ENCODE data around the gene RABL3.
"Not testable (repeated sequence)": the region's sequence is repeated elsewhere in the genome, so short reads cannot be mapped to it uniquely, and the experiment has no call there.

RABL3 gene

DNA sequence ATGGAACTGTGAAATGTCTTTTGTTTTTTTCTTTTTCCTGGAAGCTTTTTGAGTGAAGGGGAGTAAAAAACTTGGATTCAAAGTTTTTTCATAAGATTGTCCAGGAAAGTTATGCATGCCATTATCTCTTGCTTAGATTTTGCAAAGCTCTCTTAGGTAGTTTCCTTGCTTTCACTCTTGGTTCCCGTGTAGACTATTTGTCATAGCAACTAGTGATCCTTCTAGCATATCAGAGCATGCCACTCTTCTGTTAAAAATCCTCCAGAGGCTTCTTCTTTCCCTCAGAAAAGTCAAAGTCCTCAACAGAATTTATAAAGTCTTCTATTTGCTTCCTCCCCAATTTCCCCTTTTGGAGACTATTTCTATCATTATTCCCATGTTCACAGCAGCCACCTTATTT is 21.3 kb upstream of the RABL3 start:
- Mint-ChIP-seq H3K27ac (no peak overlapping the region), H3K27me3 (no peaks in the 10 kb centered on the region), H3K36me3 (ENCODE audit: low read depth) (peaks cover 12% of the 10 kb centered on the region), H3K9me3 (peaks cover 3% of the 10 kb centered on the region), H3K4me3 (no peak overlapping the region), H3K4me1 (peaks cover 68% of the 10 kb centered on the region)
- ATAC-seq = no peak
- DNase-seq = no peak

DNA sequence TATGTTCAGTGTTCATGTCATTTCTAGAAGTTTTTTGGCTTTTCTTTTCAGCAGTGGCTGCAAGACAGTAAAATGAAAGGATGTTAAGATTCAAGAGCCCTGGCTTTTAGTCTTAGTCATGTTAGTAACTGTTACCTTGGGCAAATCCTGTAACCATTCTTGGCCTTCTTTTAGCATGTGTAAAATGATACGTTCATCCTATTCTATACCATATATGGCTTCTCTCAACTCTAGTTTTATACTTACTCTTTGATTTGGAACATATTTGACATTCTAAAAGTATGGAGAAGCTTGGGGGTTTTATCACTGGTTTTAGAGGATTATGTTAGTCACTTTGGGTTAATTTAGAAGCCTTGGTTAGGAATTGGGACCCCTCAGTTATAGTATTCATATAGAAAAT is 20.3 kb upstream of the RABL3 start:
- DNase-seq (no peak), ATAC-seq (no peak)
- peaks cover 66% of the 10 kb centered on the region for H3K4me1 Mint-ChIP-seq
- H3K4me3 Mint-ChIP-seq = no peak overlapping the region
- no peaks in the 10 kb centered on the region for H3K27me3 Mint-ChIP-seq
- peaks cover 3% of the 10 kb centered on the region for H3K9me3 Mint-ChIP-seq
- H3K27ac Mint-ChIP-seq = no peak overlapping the region
- peaks cover 17% of the 10 kb centered on the region for H3K36me3 Mint-ChIP-seq (ENCODE audit: low read depth)

DNA sequence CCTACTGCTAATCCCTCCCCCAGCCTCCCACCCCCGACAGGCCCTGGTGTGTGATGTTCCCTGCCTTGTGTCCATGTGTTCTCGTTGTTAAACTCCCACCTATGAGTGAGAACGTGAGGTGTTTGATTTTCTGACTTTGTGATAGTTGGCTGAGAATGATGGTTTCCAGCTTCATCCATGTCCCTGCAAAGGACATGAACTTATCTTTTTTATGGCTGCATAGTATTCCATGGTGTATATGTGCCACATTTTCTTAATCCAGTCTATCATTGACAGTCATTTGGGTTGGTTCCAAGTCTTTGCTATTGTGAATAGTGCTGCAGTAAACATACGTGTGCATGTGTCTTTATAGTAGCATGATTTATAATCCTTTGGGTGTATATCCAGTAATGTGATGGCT is 16.2 kb upstream of the RABL3 start:
- H3K4me3 Mint-ChIP-seq, DNase-seq, H3K9me3 Mint-ChIP-seq, H3K27ac Mint-ChIP-seq, H3K27me3 Mint-ChIP-seq, ATAC-seq: not testable (repeated sequence)
- H3K4me1 Mint-ChIP-seq = peaks cover 52% of the 10 kb centered on the region
- H3K36me3 Mint-ChIP-seq (ENCODE audit: low read depth) = peaks cover 46% of the 10 kb centered on the region

DNA sequence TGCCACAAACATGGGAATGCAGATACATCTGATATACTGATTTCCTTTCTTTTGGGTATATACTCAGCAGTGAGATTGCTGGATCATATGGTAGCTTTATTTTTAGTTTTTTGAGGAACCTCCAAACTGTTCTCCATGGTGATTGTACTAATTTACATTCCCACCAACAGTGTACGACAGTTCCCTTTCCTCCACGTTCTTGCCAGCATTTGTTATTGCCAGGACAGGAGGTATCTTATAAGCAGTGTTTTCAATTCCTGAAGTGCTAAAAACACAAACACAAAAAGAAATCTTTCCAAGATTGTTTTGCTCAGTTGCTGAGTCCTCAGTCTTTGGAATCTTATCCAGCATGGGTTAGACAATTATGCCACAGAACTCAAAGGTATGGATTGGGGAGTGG is 13.7 kb upstream of the RABL3 start:
- Mint-ChIP-seq H3K27me3 (no peaks in the 10 kb centered on the region), H3K4me1 (peaks cover 39% of the 10 kb centered on the region), H3K36me3 (ENCODE audit: low read depth) (peaks cover 62% of the 10 kb centered on the region), H3K27ac (no peak overlapping the region), H3K9me3 (peaks cover 10% of the 10 kb centered on the region), H3K4me3 (no peak overlapping the region)
- ATAC-seq (no peak), DNase-seq (no peak)

DNA sequence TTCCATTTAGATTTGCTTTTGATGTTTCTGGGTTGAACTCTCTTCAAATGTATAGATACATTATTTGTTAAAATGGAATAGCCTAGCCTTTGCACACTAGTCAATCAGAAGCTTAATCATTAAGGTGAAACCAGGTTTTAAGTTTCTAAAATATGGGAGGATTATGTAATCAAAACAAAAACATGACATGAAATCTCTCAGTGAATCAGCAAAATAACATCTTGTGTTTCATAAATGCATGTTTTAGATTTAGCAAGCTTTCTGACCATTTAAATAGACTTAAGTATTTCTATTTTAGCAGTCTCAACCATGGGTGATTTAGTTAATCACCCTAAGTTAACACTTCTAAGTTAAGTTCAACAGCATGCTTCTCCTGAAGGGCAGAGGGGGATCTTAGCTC is 11.5 kb upstream of the RABL3 start:
- Mint-ChIP-seq H3K9me3 (peaks cover 7% of the 10 kb centered on the region), H3K27ac (no peak overlapping the region), H3K4me3 (no peak overlapping the region), H3K4me1 (peaks cover 23% of the 10 kb centered on the region), H3K36me3 (ENCODE audit: low read depth) (peaks cover 62% of the 10 kb centered on the region), H3K27me3 (no peaks in the 10 kb centered on the region)
- DNase-seq (no peak), ATAC-seq (no peak)

DNA sequence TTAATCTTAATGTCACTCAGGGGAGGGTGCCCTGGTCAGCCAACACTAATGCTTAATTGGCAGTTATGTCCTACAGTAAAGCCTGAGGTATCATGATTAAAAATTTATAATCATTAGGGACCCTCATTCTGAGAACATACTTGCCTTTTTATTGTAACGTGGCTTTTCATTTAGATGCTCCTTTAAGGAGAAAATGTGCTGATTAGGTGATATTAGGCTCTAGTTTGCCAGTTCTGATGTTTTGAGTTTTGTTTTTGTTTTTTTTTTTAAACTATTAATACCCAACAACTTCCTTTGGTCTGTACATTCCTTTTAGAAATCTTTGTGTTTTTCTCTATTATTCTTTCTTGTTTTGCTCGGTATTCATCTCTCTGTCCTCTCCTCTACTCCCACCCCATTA is 10.5 kb upstream of the RABL3 start:
- H3K36me3 Mint-ChIP-seq (ENCODE audit: low read depth) = peaks cover 58% of the 10 kb centered on the region
- peaks cover 7% of the 10 kb centered on the region for H3K9me3 Mint-ChIP-seq
- H3K4me1 Mint-ChIP-seq = peaks cover 21% of the 10 kb centered on the region
- no peaks in the 10 kb centered on the region for H3K27me3 Mint-ChIP-seq
- no peak for DNase-seq
- peak overlapping the region; percentile 22 for H3K27ac Mint-ChIP-seq
- ATAC-seq = no peak
- H3K4me3 Mint-ChIP-seq = no peak overlapping the region

DNA sequence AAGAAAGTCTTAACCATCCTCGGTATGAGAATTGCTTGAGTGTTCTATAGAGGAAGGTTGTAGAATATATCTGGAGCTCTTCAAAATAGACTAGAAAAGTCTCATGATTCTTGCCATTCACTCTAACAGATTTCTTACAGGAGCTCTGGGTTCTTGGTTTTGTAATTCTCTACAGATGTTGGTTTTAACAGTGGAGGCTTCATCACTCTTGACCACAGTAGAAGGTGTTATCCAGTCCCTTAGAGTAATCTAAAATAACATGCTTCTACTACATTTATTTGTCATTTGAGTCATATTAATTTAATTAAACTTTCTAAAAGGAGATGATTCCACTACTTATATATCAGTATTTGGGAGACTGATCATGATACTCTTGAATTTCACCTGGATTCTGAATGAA is 9.9 kb upstream of the RABL3 start:
- H3K4me1 Mint-ChIP-seq = peaks cover 21% of the 10 kb centered on the region
- H3K4me3 Mint-ChIP-seq = no peak overlapping the region
- no peak overlapping the region for H3K27ac Mint-ChIP-seq
- no peaks in the 10 kb centered on the region for H3K27me3 Mint-ChIP-seq
- H3K9me3 Mint-ChIP-seq = peaks cover 7% of the 10 kb centered on the region
- DNase-seq = no peak
- ATAC-seq = no peak
- H3K36me3 Mint-ChIP-seq (ENCODE audit: low read depth) = peaks cover 57% of the 10 kb centered on the region

DNA sequence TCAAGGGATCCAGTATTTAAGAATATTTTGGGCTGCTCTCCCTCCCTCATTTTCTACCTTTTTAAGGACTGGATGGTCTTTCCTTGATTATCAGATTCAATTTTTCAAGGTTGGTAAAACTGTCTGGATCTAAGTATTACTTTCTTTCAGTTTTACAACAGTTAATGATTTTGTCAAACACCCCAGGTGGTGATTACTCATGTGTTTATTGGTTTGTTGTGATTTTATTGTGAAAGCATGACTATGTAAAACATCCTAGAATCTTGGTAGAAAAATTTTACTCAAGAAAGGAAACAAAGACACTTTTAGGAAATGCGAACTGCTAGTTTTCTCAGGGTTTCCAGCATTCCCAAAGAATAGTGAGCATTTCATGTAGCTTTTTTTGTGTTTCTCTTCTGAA is 7.5 kb upstream of the RABL3 start:
- H3K4me1 Mint-ChIP-seq = peaks cover 20% of the 10 kb centered on the region
- no peak overlapping the region for H3K27ac Mint-ChIP-seq
- H3K9me3 Mint-ChIP-seq = peaks cover 3% of the 10 kb centered on the region
- no peak overlapping the region for H3K4me3 Mint-ChIP-seq
- H3K36me3 Mint-ChIP-seq (ENCODE audit: low read depth) = peaks cover 46% of the 10 kb centered on the region
- H3K27me3 Mint-ChIP-seq = no peaks in the 10 kb centered on the region
- DNase-seq (no peak), ATAC-seq (no peak)

DNA sequence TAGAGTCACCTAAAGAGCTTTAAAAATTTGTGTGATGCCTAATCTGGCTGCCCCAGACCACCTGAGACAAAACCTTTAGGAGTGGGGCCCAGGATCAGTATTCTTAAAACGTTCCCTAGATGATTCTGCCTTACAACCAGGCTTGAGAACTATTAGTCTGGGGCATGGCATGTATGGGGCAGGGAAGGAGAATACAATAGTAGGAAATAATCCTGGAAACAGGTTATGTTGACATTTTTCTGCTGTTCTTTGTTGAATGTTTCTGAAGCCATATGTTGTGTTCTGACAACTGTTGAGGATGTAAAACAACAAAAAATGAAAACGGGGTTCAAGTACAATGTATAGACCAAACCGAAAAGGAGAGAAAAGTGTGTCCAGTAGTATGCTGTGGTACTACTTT is 3.1 kb upstream of the RABL3 start:
- Mint-ChIP-seq H3K27ac (no peak overlapping the region), H3K4me3 (no peak overlapping the region), H3K4me1 (peaks cover 34% of the 10 kb centered on the region), H3K9me3 (no peaks in the 10 kb centered on the region), H3K36me3 (ENCODE audit: low read depth) (peaks cover 21% of the 10 kb centered on the region), H3K27me3 (no peaks in the 10 kb centered on the region)
- DNase-seq (no peak), ATAC-seq (no peak)

DNA sequence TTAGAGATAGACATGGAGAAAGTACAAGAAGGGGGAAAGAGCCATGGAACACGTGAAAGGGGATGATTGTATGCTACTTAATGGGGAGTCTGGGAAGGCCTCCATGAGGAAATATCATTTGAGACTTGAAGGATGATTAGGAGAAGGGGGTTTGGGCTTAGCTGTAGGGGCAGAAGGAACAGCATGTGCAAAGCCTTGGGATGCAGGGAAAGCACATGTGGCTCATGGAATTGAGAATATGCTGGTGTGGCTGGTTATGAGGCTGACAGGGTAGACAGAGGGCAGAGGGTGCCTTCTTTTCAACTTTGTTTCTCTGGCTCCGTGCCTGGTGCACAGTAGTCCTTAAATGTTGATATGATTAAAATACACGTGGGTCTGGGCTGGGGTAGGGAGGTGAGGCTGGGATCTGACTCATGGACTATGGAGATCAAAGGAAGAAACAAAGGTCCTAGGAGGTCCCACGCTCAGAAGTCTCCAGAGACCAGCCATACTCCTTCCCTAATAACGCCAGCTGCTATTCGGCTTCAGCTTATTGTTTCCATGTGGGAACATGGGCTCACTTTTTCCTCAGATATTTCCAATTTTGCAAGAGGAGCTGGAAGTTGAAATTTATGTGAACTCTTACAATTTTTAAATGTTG is 1.4 kb upstream of the RABL3 start:
- DNase-seq (no peak), ATAC-seq (no peak)
- Mint-ChIP-seq H3K36me3 (ENCODE audit: low read depth) (peaks cover 19% of the 10 kb centered on the region), H3K4me3 (peak overlapping the region; percentile 92), H3K27ac (peak overlapping the region; percentile 96), H3K4me1 (peaks cover 31% of the 10 kb centered on the region), H3K9me3 (no peaks in the 10 kb centered on the region), H3K27me3 (no peaks in the 10 kb centered on the region)

DNA sequence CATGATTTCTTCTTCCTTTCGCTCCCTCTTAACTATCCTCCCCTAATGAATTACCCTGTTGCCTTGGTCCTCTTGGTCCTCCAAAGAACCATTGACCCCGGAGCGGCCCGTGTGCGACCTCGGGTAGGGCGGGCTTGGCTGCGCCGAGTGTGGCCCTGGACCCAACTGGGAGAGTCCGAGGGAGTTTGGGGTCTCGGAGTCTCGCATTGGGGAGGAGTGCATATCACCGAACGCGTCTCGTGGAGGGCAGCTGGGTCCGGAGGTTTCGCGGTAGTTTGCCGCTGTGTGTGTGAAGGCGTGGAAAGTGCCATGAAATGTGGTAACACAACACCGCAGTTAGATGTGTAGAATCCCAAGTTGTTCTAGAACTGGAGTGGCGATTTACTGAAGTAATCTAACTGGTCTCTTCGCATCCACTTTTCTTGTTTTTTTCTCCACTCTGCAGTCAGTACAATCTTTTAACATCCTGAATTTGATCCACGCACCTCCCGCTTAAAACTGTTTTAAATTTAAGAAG is 591 bp upstream of the RABL3 start:
- Mint-ChIP-seq H3K36me3 (ENCODE audit: low read depth) (peaks cover 23% of the 10 kb centered on the region), H3K4me3 (peak overlapping the region; percentile 92), H3K27me3 (no peaks in the 10 kb centered on the region), H3K4me1 (peaks cover 31% of the 10 kb centered on the region), H3K27ac (peak overlapping the region; percentile 96), H3K9me3 (no peaks in the 10 kb centered on the region)
- ATAC-seq (peak; percentile 9), DNase-seq (no peak)

DNA sequence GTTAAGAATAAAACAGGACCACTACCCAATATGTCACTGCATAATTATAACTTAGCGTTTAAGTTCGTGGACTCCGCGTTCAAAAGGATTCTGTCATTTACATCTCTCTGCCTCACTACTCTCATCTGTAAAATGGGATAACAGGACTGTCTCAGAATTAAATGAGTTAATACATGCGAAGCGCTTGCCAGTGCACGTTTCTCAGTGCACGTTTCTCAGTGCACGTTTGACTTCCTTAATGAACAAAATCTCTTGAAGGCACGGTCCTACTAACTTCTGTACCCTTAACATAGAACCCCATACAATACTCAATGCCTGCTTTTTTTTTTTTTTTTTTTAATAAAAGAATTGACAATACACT is 499 bp downstream of the RABL3 start:
- ATAC-seq (peak; percentile 1), DNase-seq (no peak)
- H3K36me3 Mint-ChIP-seq (ENCODE audit: low read depth) = peaks cover 30% of the 10 kb centered on the region
- H3K4me3 Mint-ChIP-seq = peak overlapping the region; percentile 92
- H3K4me1 Mint-ChIP-seq = peaks cover 31% of the 10 kb centered on the region
- H3K27me3 Mint-ChIP-seq = no peaks in the 10 kb centered on the region
- H3K27ac Mint-ChIP-seq = peak overlapping the region; percentile 96
- no peaks in the 10 kb centered on the region for H3K9me3 Mint-ChIP-seq

DNA sequence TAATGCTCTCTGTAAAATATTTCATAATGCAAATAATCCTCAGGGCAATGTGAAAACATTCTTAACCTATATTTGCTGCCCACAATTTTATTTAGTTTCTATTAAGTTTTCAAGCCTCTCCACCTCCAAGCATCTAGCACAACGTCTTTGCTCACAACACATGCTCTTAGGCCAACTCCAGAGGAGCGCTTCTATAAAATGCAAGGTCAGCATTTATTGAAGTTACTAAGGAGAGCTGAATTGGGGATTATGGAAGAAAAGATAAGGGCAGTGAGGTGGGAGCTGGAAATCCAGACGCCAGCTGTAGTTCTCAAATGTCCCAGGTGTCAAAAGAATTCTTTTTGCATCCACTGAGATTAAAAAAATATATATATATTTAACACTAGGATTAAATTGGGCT is 996 bp downstream of the RABL3 start:
- DNase-seq = no peak
- Mint-ChIP-seq H3K4me1 (peaks cover 29% of the 10 kb centered on the region), H3K27ac (peak overlapping the region; percentile 96), H3K4me3 (peak overlapping the region; percentile 92), H3K36me3 (ENCODE audit: low read depth) (peaks cover 30% of the 10 kb centered on the region), H3K27me3 (no peaks in the 10 kb centered on the region), H3K9me3 (peaks cover under 1% of the 10 kb centered on the region)
- ATAC-seq = no peak

DNA sequence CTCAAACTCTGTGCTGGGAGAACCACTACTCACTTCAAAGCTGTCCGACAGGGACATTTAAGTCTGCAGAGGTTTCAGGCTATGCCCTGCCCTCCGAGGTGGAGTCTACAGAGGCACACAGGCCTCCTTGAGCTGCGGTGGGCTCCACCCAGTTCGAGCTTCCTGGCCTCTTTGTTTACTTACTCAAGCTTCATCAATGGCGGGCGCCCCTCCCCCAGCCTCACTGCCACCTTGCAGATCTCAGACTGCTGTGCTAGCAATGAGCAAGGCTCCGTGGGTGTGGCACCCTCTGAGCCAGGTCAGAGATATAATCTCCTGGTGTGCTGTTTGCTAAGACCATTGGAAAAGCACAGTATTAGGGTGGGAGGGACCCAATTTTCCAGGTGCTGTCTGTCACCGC is 4.3 kb downstream of the RABL3 start:
- H3K27ac Mint-ChIP-seq, H3K27me3 Mint-ChIP-seq, DNase-seq, H3K4me3 Mint-ChIP-seq, ATAC-seq: not testable (repeated sequence)
- Mint-ChIP-seq H3K4me1 (peaks cover 12% of the 10 kb centered on the region), H3K9me3 (peaks cover 12% of the 10 kb centered on the region), H3K36me3 (ENCODE audit: low read depth) (peaks cover 39% of the 10 kb centered on the region)

DNA sequence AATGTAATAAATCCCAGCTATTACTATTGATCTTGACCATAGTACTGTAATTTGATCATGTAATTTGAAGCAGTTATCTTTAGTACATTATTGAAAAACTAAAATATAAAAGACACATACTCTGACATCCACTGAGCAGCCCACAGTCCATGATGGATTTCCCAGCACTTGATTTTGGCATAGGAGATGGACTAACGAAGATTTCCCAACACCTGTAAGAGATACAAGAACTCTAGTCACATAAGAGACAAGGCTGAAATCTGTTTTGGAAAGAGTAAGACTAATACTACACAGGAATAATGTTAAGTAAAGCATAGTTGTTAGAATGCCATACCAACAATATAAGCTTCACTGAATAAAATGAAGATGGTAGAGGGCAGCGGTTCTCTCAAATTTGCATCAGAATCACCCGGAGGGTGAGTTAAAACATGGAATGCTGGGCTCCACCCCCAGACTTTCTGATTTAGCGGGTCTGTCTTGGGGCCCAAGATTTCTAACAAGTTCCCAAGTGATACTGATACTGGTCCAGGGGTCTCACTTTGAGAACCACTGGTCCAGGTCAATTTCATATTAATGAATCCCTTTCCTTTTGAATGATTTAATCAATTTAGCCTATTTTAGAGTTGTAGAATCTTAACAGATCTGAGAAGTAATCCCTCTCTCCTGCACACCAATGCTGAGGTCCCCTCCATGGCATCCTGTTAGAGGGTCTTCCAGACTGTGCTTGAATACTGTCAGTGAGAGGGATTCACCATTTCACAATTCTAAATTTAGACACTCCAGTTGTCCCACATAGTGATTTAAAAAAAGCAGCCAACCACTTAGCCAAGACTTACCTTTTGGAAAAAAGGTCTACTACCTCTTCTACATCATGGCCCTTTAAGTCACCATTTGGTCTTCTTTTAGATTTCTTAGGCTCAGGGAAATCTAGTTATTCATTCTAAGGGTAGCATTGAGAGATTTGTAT is 11.5 kb downstream of the RABL3 start:
- Mint-ChIP-seq H3K27ac (no peak overlapping the region), H3K9me3 (peaks cover 9% of the 10 kb centered on the region), H3K4me3 (no peak overlapping the region)

More for the DNA sequence above, 11.5 kb downstream of the RABL3 start:
- ATAC-seq = no peak
- H3K36me3 Mint-ChIP-seq (ENCODE audit: low read depth) = peaks cover 36% of the 10 kb centered on the region
- no peak for DNase-seq
- no peaks in the 10 kb centered on the region for H3K4me1 Mint-ChIP-seq
- H3K27me3 Mint-ChIP-seq = no peaks in the 10 kb centered on the region

All from activated naive CD8-positive, alpha-beta T cell treated with anti-CD3 and anti-CD28 coated beads, Interleukin-2, amount 50 U/mL, for 24 hours (primary cell).